ENCODE results near the gene CEP164. TPM values are rescaled to one million over a fixed set of nuclear protein-coding genes. Genes with fewer than 3 reads are reported as not detected.

CEP164 gene
- total RNA-seq, 3 donors from 2014 or later = 13.8 to 26.2 (median 17.3) TPM

DNA sequence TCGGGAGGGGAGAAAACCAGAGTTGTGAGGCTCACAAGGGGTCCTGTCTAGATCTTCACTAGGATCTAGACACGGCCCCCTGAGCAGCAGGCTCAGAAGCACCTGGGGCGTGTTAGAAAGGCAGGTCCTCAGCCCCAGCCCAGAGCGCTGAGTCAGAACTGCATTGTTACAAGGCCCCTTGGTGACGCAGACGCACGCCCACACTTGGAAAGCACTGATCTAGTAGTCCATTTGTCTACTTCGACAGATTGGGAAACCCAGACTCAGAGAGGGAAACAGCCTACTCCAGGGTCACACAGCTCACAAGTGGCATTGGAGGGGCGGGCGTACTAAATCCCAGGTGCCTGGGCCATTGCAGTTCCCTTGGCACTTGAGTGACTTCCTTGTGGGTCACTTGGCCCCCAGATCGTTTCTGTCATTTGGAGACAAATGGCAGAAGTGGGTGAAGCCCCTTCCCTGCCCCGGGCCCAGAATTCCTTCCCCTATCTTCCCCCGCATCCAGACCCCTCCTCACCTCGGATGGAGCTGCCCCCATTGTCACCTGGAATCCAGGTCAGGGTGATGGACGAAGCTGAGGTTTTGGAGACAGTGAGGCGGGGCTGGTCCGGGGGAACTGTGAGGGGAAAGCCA lies 110.8 kb downstream of the CEP164 start:
- H3K9me3 ChIP-seq = no peaks in the 10 kb centered on the region
- TF ChIP-seq, protein P1, sequence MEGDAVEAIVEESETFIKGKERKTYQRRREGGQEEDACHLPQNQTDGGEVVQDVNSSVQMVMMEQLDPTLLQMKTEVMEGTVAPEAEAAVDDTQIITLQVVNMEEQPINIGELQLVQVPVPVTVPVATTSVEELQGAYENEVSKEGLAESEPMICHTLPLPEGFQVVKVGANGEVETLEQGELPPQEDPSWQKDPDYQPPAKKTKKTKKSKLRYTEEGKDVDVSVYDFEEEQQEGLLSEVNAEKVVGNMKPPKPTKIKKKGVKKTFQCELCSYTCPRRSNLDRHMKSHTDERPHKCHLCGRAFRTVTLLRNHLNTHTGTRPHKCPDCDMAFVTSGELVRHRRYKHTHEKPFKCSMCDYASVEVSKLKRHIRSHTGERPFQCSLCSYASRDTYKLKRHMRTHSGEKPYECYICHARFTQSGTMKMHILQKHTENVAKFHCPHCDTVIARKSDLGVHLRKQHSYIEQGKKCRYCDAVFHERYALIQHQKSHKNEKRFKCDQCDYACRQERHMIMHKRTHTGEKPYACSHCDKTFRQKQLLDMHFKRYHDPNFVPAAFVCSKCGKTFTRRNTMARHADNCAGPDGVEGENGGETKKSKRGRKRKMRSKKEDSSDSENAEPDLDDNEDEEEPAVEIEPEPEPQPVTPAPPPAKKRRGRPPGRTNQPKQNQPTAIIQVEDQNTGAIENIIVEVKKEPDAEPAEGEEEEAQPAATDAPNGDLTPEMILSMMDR (IDR thresholded peaks at IDR 0.05) = no peak
- no peaks in the 10 kb centered on the region for H3K4me1 ChIP-seq (ENCODE audit: low read depth)
- no peak overlapping the region for H3K4me3 ChIP-seq
- no peak for ATAC-seq
- intact Hi-C loops (cut with DNase I, micrococcal nuclease) = no loop called here
- no peak for DNase-seq
- no peaks in the 10 kb centered on the region for H3K36me3 ChIP-seq (ENCODE audit: low read depth)

DNA sequence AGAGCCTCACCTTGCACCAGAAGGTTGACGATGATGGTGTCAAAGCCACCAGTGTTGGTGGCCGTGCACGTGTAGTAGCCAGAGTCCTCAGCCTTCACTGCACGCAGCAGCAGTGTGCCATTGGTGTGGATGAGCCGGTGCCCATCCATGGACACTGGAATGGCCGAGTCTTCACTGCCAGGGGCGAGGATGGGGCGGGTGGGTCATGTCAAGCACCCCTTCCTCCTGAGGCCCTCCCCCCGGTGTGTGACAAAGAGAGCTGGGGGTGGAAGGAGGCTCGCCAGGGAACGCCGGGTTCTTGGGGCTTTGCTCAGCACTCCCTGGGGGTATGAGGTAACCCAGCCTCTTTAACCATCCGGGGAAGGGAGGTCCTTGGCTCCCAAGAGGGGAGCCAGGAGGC lies 111.6 kb downstream of the CEP164 start:
- DNase-seq (no peak), ATAC-seq (no peak)
- Histone ChIP-seq H3K4me3 (no peak overlapping the region), H3K9me3 (no peaks in the 10 kb centered on the region), H3K36me3 (ENCODE audit: low read depth) (no peaks in the 10 kb centered on the region), H3K4me1 (ENCODE audit: low read depth) (no peaks in the 10 kb centered on the region)
- intact Hi-C loops (cut with DNase I, micrococcal nuclease) = no loop called here
- TF ChIP-seq, protein P1 (IDR thresholded peaks at IDR 0.05) = no peak

DNA sequence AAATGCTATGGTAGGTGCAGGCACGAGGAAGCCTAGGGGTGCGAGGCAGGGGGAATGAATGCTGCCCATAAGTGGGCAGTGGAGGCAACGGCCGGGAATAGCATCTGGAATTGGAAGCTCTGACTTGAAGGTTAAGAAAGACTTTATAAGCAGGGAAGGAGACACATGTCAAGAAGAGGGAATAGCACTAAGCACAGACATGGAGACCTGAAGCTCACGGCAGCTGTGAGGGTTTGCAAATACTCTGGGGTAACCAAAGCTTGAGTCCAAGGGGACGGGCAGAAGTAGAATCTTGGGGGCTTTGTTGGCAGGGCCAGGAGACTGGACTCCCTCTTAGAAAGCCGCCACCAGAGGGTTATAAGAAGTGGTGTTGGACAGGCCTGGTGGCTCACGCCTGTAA lies 112.6 kb downstream of the CEP164 start:
- ATAC-seq (no peak), DNase-seq (no peak)

DNA sequence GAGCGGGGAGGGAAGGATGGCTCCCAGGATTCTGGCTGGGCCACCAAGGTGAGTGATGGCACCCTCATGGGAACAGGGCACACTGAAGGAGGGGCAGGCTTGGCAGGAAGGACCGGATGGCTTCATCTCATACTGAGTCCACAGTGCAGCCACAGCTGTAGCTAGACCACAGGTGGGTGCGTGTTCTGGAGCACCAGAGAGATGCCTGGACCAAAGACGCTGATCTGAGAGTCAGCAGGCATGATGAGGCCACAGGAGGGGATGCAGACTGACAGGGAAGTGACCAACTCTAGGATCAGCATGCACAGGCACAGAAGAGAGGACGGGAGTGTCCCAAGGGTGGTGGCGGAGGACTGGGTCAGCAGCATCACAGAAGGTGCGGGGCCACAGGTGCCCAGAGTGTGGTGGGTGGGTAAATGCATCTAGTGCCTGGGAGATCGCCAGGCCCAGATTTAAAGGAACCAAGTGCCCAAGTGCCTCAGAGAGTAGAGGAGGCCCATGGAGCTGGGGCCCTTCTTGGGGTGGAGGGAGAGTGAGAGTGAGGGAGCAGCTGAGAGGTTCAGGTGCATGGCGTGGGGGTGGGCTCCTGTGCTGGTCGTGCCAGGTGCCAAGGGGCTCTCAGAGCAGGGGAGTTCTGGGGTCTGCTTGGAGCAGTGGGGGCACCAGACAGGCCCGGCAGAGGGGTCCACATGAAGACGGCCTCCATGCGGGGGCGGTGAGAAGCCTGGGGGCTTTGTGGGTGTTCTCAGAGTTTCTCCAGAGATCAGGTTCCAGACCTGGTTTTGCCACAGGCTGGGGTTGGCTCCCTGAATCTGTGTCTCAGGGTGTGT lies 113.7 kb downstream of the CEP164 start:
- intact Hi-C loops (cut with DNase I, micrococcal nuclease) = no loop called here
- DNase-seq = no peak
- TF ChIP-seq, protein P1 (IDR thresholded peaks at IDR 0.05) = no peak
- Histone ChIP-seq H3K9me3 (no peaks in the 10 kb centered on the region), H3K36me3 (ENCODE audit: low read depth) (no peaks in the 10 kb centered on the region), H3K4me3 (no peak overlapping the region), H3K4me1 (ENCODE audit: low read depth) (no peaks in the 10 kb centered on the region)
- no peak for ATAC-seq

More for the DNA sequence above, 112.6 kb downstream of the CEP164 start:
- no peaks in the 10 kb centered on the region for H3K4me1 ChIP-seq (ENCODE audit: low read depth)
- TF ChIP-seq, protein P1 (IDR thresholded peaks at IDR 0.05) = no peak
- H3K4me3 ChIP-seq = no peak overlapping the region
- H3K36me3 ChIP-seq (ENCODE audit: low read depth) = no peaks in the 10 kb centered on the region
- H3K9me3 ChIP-seq = no peaks in the 10 kb centered on the region
- intact Hi-C loops (cut with DNase I, micrococcal nuclease) = no loop called here

DNA sequence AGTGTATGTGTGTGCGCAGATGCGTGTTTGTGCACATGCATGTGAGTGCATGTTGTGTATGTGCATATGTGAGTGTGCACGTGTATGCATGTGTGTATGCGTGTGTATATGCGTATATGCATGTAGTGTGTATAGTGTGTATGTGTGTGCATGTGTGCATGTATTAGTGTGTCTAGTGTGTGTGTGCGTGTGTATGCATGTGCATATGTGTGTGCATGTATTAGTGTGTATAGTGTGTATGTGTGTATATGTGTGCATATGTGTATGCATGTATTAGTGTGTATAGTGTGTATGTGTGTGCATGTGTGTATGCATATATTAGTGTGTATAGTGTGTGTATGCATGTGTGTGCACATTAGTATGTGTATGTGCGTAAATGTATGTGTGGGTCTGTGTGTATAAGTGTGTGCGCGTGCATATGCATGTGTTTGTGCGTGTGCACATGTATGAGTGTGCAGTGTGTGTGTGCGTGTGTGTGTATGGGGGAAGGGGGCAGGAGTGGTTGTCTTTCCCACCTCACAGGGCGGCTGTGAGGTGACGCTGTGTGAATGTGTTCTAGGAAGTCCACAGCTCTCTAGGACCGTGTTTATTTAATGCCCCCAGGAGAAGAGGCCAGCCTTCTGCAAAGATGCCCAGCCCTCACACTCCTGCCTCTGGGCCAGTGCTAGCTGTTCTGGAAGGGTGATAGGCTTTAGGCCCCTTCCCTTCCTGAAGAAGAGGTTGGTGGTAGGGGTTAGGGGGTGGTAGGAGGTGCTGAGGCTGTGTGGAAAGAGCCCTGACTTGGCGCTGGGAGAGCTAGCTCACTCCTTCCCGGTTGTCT lies 114.6 kb downstream of the CEP164 start:
- intact Hi-C loops (cut with DNase I, micrococcal nuclease) = no loop called here
- ATAC-seq = no peak
- Histone ChIP-seq H3K4me1 (ENCODE audit: low read depth) (no peaks in the 10 kb centered on the region), H3K36me3 (ENCODE audit: low read depth) (no peaks in the 10 kb centered on the region), H3K9me3 (no peaks in the 10 kb centered on the region), H3K4me3 (no peak overlapping the region)
- DNase-seq = no peak
- TF ChIP-seq, protein P1 (IDR thresholded peaks at IDR 0.05) = no peak

Measured in mucosa of descending colon (tissue), 3 donors.